Ramos (cell line): ENCODE results near the gene C6orf118.

Experiments
- in situ Hi-C: fragments of 300-500 bp; cut with MboI; formaldehyde crosslinking; loops from one replicate; pipeline ENCODE4 v1.14.3; 2022; ENCODE audit warnings: low sequenced_read_pairs; ENCODE audit not compliant: unreplicated experiment

The C6orf118 gene

GRCh38 chr6:165308926-165309731 lies at the start of gene C6orf118:
C6orf118 (minus strand) TSS chr6:165309605; CDS start chr6:165309586, 19 bp downstream.
- in situ Hi-C loops = no loop called here

GRCh38 chr6:165345700-165346099 lies 36.3 kb upstream of the C6orf118 start:
- in situ Hi-C loops = no loop called here

- in situ Hi-C loops = no loop called here
Measured at GRCh38 chr6:165340532-165340931, 31.1 kb upstream of the C6orf118 start.

GRCh38 chr6:165325609-165326008 lies 16.2 kb upstream of the C6orf118 start:
- in situ Hi-C loops = no loop called here

- in situ Hi-C loops = no loop called here
Measured at GRCh38 chr6:165321555-165322145, 12.2 kb upstream of the C6orf118 start.

GRCh38 chr6:165321150-165321549 lies 11.7 kb upstream of the C6orf118 start:
- in situ Hi-C loops = no loop called here

GRCh38 chr6:165317723-165318122 lies 8.3 kb upstream of the C6orf118 start:
- in situ Hi-C loops = no loop called here

- in situ Hi-C loops = no loop called here
Measured at GRCh38 chr6:165306955-165307354, 2.5 kb downstream of the C6orf118 start.

GRCh38 chr6:165301372-165302246 lies 7.8 kb downstream of the C6orf118 start:
- in situ Hi-C loops = no loop called here

GRCh38 chr6:165300422-165300936 lies 8.9 kb downstream of the C6orf118 start:
- in situ Hi-C loops = no loop called here

GRCh38 chr6:165298875-165299274 lies 10.5 kb downstream of the C6orf118 start:
- in situ Hi-C loops = no loop called here

GRCh38 chr6:165298402-165298801 lies 11.0 kb downstream of the C6orf118 start:
- in situ Hi-C loops = no loop called here

GRCh38 chr6:165292657-165293056 lies 16.7 kb downstream of the C6orf118 start:
- in situ Hi-C loops = no loop called here

GRCh38 chr6:165274611-165275010 lies 34.8 kb downstream of the C6orf118 start:
- in situ Hi-C loops = no loop called here

- in situ Hi-C loops = no loop called here
Measured at GRCh38 chr6:165272585-165272984, 36.8 kb downstream of the C6orf118 start.

- in situ Hi-C loops = no loop called here
Measured at GRCh38 chr6:165268987-165269386, 40.4 kb downstream of the C6orf118 start.

- in situ Hi-C loops = no loop called here
Measured at GRCh38 chr6:165266621-165267020, 42.8 kb downstream of the C6orf118 start.

GRCh38 chr6:165266191-165266590 lies 43.2 kb downstream of the C6orf118 start:
- in situ Hi-C loops = no loop called here

GRCh38 chr6:165260462-165260861 lies 48.9 kb downstream of the C6orf118 start:
- in situ Hi-C loops = no loop called here

- in situ Hi-C loops = no loop called here
Measured at GRCh38 chr6:165249808-165250207, 59.6 kb downstream of the C6orf118 start.

- in situ Hi-C loops = no loop called here
Measured at GRCh38 chr6:165245701-165246100, 63.7 kb downstream of the C6orf118 start.
